OCI-LY7 (cell line): ENCODE data around the gene NAPB.

Experiments used
- CTCF ChIP-seq: fragments of 200-600 bp; sonication (generic); conservative IDR thresholded peaks from 2 replicates; pipeline ENCODE4 v1.5.1; 2014; ENCODE audit warnings: mild to moderate bottlenecking, antibody characterized with exemption, low read length, moderate library complexity, mixed read lengths
- EZH2phosphoT487 ChIP-seq: fragments of 200-600 bp; sonication (generic); IDR thresholded peaks from 2 replicates; pipeline ENCODE4 v1.6.1; 2018; ENCODE audit warnings: low read depth, borderline replicate concordance, mild to moderate bottlenecking, mixed run types, antibody characterized with exemption, low read length, moderate library complexity, mixed read lengths

DNA sequence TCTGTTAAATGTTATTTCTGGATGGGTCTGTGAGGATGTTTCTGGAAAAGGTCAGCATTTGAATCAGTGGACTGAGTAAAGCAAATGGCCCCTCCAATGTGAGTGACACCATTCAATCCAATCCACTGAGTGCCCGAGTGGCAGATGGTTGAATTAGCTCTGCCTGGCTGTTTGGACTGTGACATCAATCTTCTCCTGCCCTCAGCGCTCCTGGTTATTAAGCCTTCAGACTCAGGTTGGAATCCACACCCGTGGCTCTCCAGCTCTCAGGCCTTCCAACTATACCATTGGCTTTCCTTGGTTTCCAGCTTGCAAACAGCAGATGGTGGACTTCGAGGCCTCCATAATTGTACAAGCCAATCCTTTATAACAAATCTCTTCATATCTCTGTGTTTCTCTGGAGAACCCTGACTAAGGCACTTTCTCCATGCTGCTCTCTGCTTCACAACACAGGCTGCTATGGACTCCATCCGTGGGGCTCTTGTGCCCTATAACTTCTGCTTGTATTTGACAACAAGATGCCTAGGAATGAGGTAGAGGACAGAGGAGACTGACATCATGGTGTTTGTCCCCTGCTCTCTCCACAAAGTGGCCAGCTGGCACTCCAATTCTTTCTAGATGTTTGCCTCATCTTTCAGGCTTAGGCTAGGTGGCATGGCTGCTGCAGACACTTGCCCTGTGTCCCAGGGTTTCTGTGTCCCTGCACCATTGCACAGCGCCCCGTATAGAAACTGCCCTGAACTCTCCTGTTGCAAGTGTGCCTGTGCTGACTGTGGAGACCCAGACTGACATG, 13.4 kb upstream of the NAPB start:
- no peak for TF ChIP-seq CTCF
- no peak for TF ChIP-seq EZH2phosphoT487
